B cell (primary cell): ENCODE data around the gene KIAA0825.
"Not testable (repeated sequence)": the region's sequence is repeated elsewhere in the genome, so short reads cannot be mapped to it uniquely, and the experiment has no call there.

Source experiments
- CTCF ChIP-seq: fragments of 200-600 bp; IDR thresholded peaks from one replicate; pipeline ENCODE4 v1.8.0; 2022; ENCODE audit warnings: antibody characterized with exemption, mild to moderate bottlenecking
- EZH2 ChIP-seq: IDR thresholded peaks from 2 replicates; pipeline ENCODE4 v1.6.1; 2012; ENCODE audit warnings: borderline replicate concordance, low read depth, mild to moderate bottlenecking, moderate library complexity, low read length; ENCODE audit not compliant: insufficient read depth, poor library complexity, severe bottlenecking

- TF ChIP-seq CTCF, EZH2: not testable (repeated sequence)
These were observed 502.1 kb downstream of the KIAA0825 start for GRCh38 chr5:94116317-94116716.
